GM06990 (cell line): ENCODE results near the gene OPRL1.
A peak's percentile ranks its signal among the peaks of the same experiment; 100 is the strongest.

Experiments
- DNase-seq: peaks from one replicate; pipeline ENCODE4 v3.0.0-alpha.2; 2011; ENCODE audit not compliant: insufficient read length; ENCODE audit errors: extremely low read depth
- H3K27me3 ChIP-seq: replicated peaks from 2 replicates; pipeline ENCODE4 v1.6.0; 2011; ENCODE audit warnings: low read length; ENCODE audit not compliant: control insufficient read depth, insufficient read depth
- H3K36me3 ChIP-seq: 2 replicates; pipeline ENCODE4 v1.5.1; 2011; ENCODE audit warnings: low read length; ENCODE audit not compliant: control insufficient read depth, insufficient read depth
- H3K4me3 ChIP-seq: replicated peaks from 2 replicates; pipeline ENCODE4 v1.5.1; 2011; ENCODE audit warnings: low read depth, mild to moderate bottlenecking, control low read depth, low read length
- CTCF ChIP-seq: IDR thresholded peaks from 2 replicates; pipeline ENCODE4 v1.5.1; 2011; ENCODE audit warnings: low read length, control low read depth, mild to moderate bottlenecking, inconsistent platforms; ENCODE audit not compliant: insufficient read depth, poor library complexity, severe bottlenecking

OPRL1 gene

GRCh38 chr20:64041781-64042053 is 38.2 kb upstream of the OPRL1 start:
- H3K27me3 ChIP-seq = no peaks in the 10 kb centered on the region; the same call in 1 of the 2 replicates
- DNase-seq = no peak
- TF ChIP-seq CTCF = no peak

DNA sequence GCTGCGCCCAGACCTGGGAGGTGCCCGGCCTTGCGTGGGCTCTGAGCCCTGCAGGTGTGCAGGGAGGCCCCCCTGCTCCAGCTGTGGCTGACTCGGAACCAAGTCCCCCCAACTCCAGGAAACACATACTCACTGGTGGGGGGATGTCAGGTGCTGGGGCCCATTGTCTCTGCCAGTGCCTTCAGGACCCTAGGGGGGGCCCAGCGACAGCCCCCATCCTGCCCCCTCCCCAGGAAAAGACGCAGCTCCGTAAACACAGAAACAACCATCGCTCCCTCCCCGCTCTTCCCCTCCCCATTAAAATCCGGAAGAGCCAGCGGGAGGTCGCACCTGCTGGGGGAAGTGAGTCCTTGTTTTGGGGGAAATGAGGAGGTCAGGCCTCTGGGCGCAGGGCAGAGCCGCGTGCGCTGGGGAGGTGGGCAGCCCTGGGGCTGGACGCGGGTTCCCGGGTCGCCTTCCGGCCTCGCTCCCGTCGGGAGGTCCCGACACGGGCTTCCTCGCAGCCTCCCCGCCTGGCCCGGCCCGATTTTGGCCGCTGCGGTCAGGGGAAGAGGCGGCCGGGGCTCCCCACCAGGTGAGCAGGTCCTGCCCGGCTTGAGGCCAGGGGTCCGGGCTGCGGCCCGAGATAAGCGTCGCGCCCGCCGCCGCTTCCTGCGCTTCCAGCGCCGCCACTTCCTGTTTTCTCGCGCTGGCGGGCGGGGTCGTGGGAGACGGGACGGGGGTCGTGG is 37.7 kb upstream of the OPRL1 start:
- H3K4me3 ChIP-seq = peak overlapping the region; percentile 62

More at GRCh38 chr20:64041781-64042053, 38.2 kb upstream of the OPRL1 start:
- H3K36me3 ChIP-seq = no peaks in the 10 kb centered on the region
- peak overlapping the region; percentile 62 for H3K4me3 ChIP-seq

GRCh38 chr20:64043768-64044167 is 36.1 kb upstream of the OPRL1 start:
- no peak for TF ChIP-seq CTCF
- Histone ChIP-seq H3K36me3 (no peaks in the 10 kb centered on the region), H3K27me3 (no peaks in the 10 kb centered on the region; the same call in 1 of the 2 replicates), H3K4me3 (no peak overlapping the region)
- no peak for DNase-seq

More for the DNA sequence above, 37.7 kb upstream of the OPRL1 start:
- no peak for DNase-seq
- Histone ChIP-seq H3K27me3 (no peaks in the 10 kb centered on the region; the same call in 1 of the 2 replicates), H3K36me3 (no peaks in the 10 kb centered on the region)
- no peak for TF ChIP-seq CTCF

- Histone ChIP-seq H3K36me3 (no peaks in the 10 kb centered on the region), H3K4me3 (no peak overlapping the region), H3K27me3 (no peaks in the 10 kb centered on the region; the same call in 1 of the 2 replicates)
- DNase-seq = no peak
- TF ChIP-seq CTCF = no peak
Measured at GRCh38 chr20:64044484-64045247, 35.2 kb upstream of the OPRL1 start.

DNA sequence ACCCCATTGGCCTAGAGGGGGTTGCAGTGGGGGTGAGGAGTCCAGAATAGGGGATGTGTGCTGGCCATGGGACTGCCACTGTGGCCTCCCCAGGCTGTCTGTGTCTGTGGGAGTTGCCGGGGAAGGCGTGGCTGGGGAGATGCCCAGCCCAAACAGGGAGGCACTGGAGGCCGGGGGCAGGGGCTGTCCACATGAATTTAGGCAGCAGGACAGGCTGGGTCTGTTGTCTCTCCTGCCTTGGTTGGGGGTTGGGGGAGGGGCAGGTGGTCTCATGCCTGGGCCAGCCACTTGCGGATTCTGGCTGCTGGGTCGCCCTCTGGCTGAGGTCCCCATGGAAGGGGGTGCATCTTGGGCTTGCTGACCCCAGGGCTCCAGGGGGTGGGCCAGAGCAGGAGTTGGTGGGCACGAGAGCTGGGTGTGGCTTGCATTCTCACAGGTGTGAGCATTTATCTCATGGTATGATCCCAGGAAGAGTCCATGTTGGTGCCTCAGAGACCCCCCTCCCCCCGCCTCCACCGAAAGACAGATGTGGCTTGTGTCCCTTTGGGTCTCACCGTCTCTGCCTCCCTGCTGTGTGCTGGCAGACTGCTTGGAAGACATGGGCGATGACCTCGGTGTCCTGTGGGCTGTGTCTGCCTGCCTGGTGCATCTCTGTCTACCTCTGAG is 34.4 kb upstream of the OPRL1 start:
- DNase-seq = no peak

More for the DNA sequence above, 34.4 kb upstream of the OPRL1 start:
- Histone ChIP-seq H3K36me3 (no peaks in the 10 kb centered on the region), H3K4me3 (no peak overlapping the region), H3K27me3 (no peaks in the 10 kb centered on the region; the same call in 1 of the 2 replicates)
- TF ChIP-seq CTCF = no peak
